H1 (cell line): ENCODE results near the gene FBXO21. TPM values are rescaled to one million over a fixed set of nuclear protein-coding genes. Genes with fewer than 3 reads are reported as not detected.

ENCODE experiments used
- CTCF ChIA-PET: fragments of 300-600 bp; sonication (Branson Sonifier 250); formaldehyde crosslinking; loops from one replicate; lab custom pipeline; 2021; ENCODE audit not compliant: partially characterized antibody; lab: Charles Lee
- POLR2A ChIA-PET: fragments of 300-600 bp; sonication (Branson Sonifier 250); formaldehyde crosslinking; loops from one replicate; lab custom pipeline; 2021; ENCODE audit warnings: inconsistent platforms; ENCODE audit not compliant: partially characterized antibody; lab: Charles Lee
- DNase-seq, 2 experiments: peaks; one replicate each; pipeline versions ENCODE4 v3.0.0 to v3.0.0-alpha.2; 2010 to 2022; ENCODE audit warnings: low spot score in 2 of 2, low read depth in 1 of 2, mixed read lengths in 1 of 2
- FAIRE-seq: peaks from 2 replicates; lab custom pipeline; 2011; peaks lifted over from hg19 to GRCh38; lab: Jason Lieb, UNC
- H2AFZ ChIP-seq: 2 replicates; pipeline ENCODE4 v1.8.1; 2012; ENCODE audit warnings: low read length, inconsistent platforms
- H2AK5ac ChIP-seq: 2 replicates; pipeline ENCODE4 v1.6.1; 2013; ENCODE audit warnings: low read depth, low read length
- H2BK120ac ChIP-seq: replicated peaks from 2 replicates; pipeline ENCODE3; 2013; ENCODE audit warnings: low read depth, low read length, inconsistent platforms
- H2BK12ac ChIP-seq: 2 replicates; pipeline ENCODE4 v1.6.1; 2013; ENCODE audit warnings: low read depth, low read length
- H2BK15ac ChIP-seq: 2 replicates; pipeline ENCODE4 v1.6.1; 2013; ENCODE audit warnings: low read length
- H2BK20ac ChIP-seq: 2 replicates; pipeline ENCODE4 v1.6.1; 2013; ENCODE audit warnings: low read length
- H2BK5ac ChIP-seq: 2 replicates; pipeline ENCODE4 v1.6.1; 2013; ENCODE audit warnings: low read depth, low read length
- H3K14ac ChIP-seq: 2 replicates; pipeline ENCODE4 v1.6.1; 2013; ENCODE audit warnings: inconsistent platforms; ENCODE audit not compliant: insufficient read length
- H3K18ac ChIP-seq: 2 replicates; pipeline ENCODE4 v1.6.1; 2013; ENCODE audit warnings: low read length; ENCODE audit errors: extremely low read depth
- H3K23ac ChIP-seq: 2 replicates; pipeline ENCODE4 v1.6.1; 2013; ENCODE audit warnings: inconsistent platforms; ENCODE audit not compliant: insufficient read length
- H3K23me2 ChIP-seq: 2 replicates; pipeline ENCODE4 v1.6.1; 2013; ENCODE audit warnings: low read depth, low read length
- H3K27ac ChIP-seq: 2 replicates; pipeline ENCODE4 v1.6.1; 2011; ENCODE audit warnings: low read depth, low read length, inconsistent platforms
- H3K27me3 ChIP-seq, 4 experiments: replicated peaks in 1 of 4; 1 replicate in 1 of 4; 2 replicates in 3 of 4; pipeline versions ENCODE4 v1.6.1 to v1.8.1; 2011 to 2013; ENCODE audit warnings: low read length in 3 of 4, mild to moderate bottlenecking in 3 of 4, inconsistent platforms in 2 of 4, mixed read lengths in 2 of 4, moderate library complexity in 1 of 4; ENCODE audit not compliant: control insufficient read depth in 3 of 4, insufficient read depth in 3 of 4; ENCODE audit errors: extremely low read depth in 1 of 4
- H3K36me3 ChIP-seq, 4 experiments: 2 replicates each; pipeline versions ENCODE4 v1.6.1 to v1.8.1; 2011 to 2013; ENCODE audit warnings: mild to moderate bottlenecking in 4 of 4, low read length in 3 of 4, moderate library complexity in 2 of 4, control low read depth in 1 of 4, inconsistent platforms in 1 of 4; ENCODE audit not compliant: insufficient read depth in 4 of 4, control insufficient read depth in 2 of 4
- H3K4ac ChIP-seq: replicated peaks from 2 replicates; pipeline ENCODE3; 2013; ENCODE audit warnings: low read length, low read depth, mixed read lengths, inconsistent platforms; ENCODE audit not compliant: insufficient read length
- H3K4me1 ChIP-seq, 4 experiments: replicated peaks in 1 of 4; 1 replicate in 1 of 4; 2 replicates in 3 of 4; pipeline versions ENCODE4 v1.6.1 to v1.8.1; 2011 to 2013; ENCODE audit warnings: low read length in 3 of 4, inconsistent platforms in 2 of 4, mixed read lengths in 1 of 4; ENCODE audit not compliant: insufficient read depth in 4 of 4, control insufficient read depth in 3 of 4
- H3K4me2 ChIP-seq, 2 experiments: 2 replicates each; pipeline versions ENCODE4 v1.6.1 to v1.8.1; 2011 to 2013; ENCODE audit warnings: low read depth in 2 of 2, low read length in 2 of 2, control low read depth in 1 of 2, inconsistent platforms in 1 of 2, mild to moderate bottlenecking in 1 of 2; ENCODE audit not compliant: insufficient read depth in 1 of 2
- H3K4me3 ChIP-seq, 4 experiments: fragments of 200-600, 300-600 bp in 1 of 4; sonication (generic), shearing (Covaris generic), sonication (Bioruptor Twin) in 1 of 4; 2 replicates each; pipeline versions ENCODE4 v1.5.1 to v1.8.1; 2011 to 2016; ENCODE audit warnings: low read length in 4 of 4, low read depth in 3 of 4, control low read depth in 2 of 4, inconsistent platforms in 2 of 4, mild to moderate bottlenecking in 2 of 4, mixed read lengths in 1 of 4, moderate library complexity in 1 of 4; ENCODE audit not compliant: insufficient read depth in 2 of 4; ENCODE audit errors: extremely low read depth in 1 of 4
- H3K56ac ChIP-seq: replicated peaks from 2 replicates; pipeline ENCODE3; 2013; ENCODE audit warnings: low read depth, mild to moderate bottlenecking, mixed read lengths, low read length, inconsistent platforms; ENCODE audit not compliant: insufficient read length
- H3K79me1 ChIP-seq: 2 replicates; pipeline ENCODE4 v1.6.1; 2013; ENCODE audit warnings: low read depth, low read length, control low read depth
- H3K79me2 ChIP-seq, 2 experiments: 2 replicates each; pipeline versions ENCODE4 v1.6.1 to v1.8.1; 2012 to 2013; ENCODE audit warnings: low read length in 2 of 2, mild to moderate bottlenecking in 2 of 2, inconsistent platforms in 1 of 2; ENCODE audit not compliant: insufficient read depth in 2 of 2, control insufficient read depth in 1 of 2
- H3K9ac ChIP-seq, 4 experiments: replicated peaks in 1 of 4; 1 replicate in 1 of 4; 2 replicates in 3 of 4; pipeline versions ENCODE4 v1.6.1 to v1.8.1; 2011 to 2013; ENCODE audit warnings: low read depth in 3 of 4, low read length in 3 of 4, control low read depth in 2 of 4, mild to moderate bottlenecking in 2 of 4, moderate library complexity in 2 of 4, inconsistent platforms in 1 of 4; ENCODE audit errors: extremely low read depth in 1 of 4
- H3K9me3 ChIP-seq, 2 experiments: 2 replicates each; pipeline versions ENCODE4 v1.6.1 to v1.8.1; 2012 to 2013; ENCODE audit warnings: mild to moderate bottlenecking in 2 of 2, moderate library complexity in 2 of 2, control low read depth in 1 of 2, inconsistent platforms in 1 of 2, low read depth in 1 of 2, low read length in 1 of 2, mixed read lengths in 1 of 2; ENCODE audit not compliant: insufficient read depth in 2 of 2
- H4K20me1 ChIP-seq, 2 experiments: replicated peaks in 1 of 2; 2 replicates each; pipeline versions ENCODE3 to v1.8.1; 2011 to 2013; ENCODE audit warnings: inconsistent platforms in 2 of 2, low read length in 2 of 2, mild to moderate bottlenecking in 1 of 2; ENCODE audit not compliant: insufficient read depth in 2 of 2, control insufficient read depth in 1 of 2
- H4K5ac ChIP-seq: 2 replicates; pipeline ENCODE4 v1.6.1; 2013; ENCODE audit warnings: low read length, low read depth, mixed read lengths, inconsistent platforms; ENCODE audit not compliant: insufficient read length
- H4K8ac ChIP-seq: 2 replicates; pipeline ENCODE4 v1.8.0; 2013; ENCODE audit warnings: mild to moderate bottlenecking, moderate library complexity, low read length, inconsistent platforms; ENCODE audit not compliant: insufficient read depth; ENCODE audit errors: extremely low read depth
- H4K91ac ChIP-seq: replicated peaks from 2 replicates; pipeline ENCODE3; 2013; ENCODE audit warnings: low read length, mixed read lengths, inconsistent platforms; ENCODE audit not compliant: insufficient read length
- CEBPB ChIP-seq: IDR thresholded peaks from 2 replicates; pipeline ENCODE4 v1.6.1; 2012; ENCODE audit warnings: low read depth, low read length
- EP300 ChIP-seq, 2 experiments: IDR thresholded peaks; 1 replicate in 1 of 2; 2 replicates in 1 of 2; pipeline ENCODE4 v1.6.1; 2011 to 2012; ENCODE audit warnings: low read depth in 2 of 2, low read length in 2 of 2, mild to moderate bottlenecking in 2 of 2, borderline replicate concordance in 1 of 2, inconsistent platforms in 1 of 2, moderate library complexity in 1 of 2
- HDAC2 ChIP-seq, 2 experiments: fragments of 300-600 bp in 1 of 2; sonication (generic) in 1 of 2; IDR thresholded peaks; 2 replicates each; pipeline ENCODE4 v1.6.1; 2011 to 2012; ENCODE audit warnings: low read depth in 2 of 2, low read length in 2 of 2, mild to moderate bottlenecking in 2 of 2, moderate library complexity in 2 of 2, borderline replicate concordance in 1 of 2, inconsistent platforms in 1 of 2
- PHF8 ChIP-seq: fragments of 200-600 bp; sonication (generic); conservative IDR thresholded peaks from 2 replicates; pipeline ENCODE4 v1.7.1; 2012; ENCODE audit warnings: low read depth, mild to moderate bottlenecking, inconsistent platforms, low read length, moderate library complexity
- SP2 ChIP-seq: IDR thresholded peaks from 2 replicates; pipeline ENCODE4 v1.6.1; 2012; ENCODE audit warnings: mild to moderate bottlenecking, low read length, inconsistent platforms
- TAF1 ChIP-seq: IDR thresholded peaks from 2 replicates; pipeline ENCODE4 v1.6.1; 2011; ENCODE audit warnings: mild to moderate bottlenecking, low read depth, low read length
- ZNF274 ChIP-seq: IDR thresholded peaks from 2 replicates; pipeline ENCODE4 v1.7.0; 2012; ENCODE audit warnings: low read length, borderline replicate concordance; ENCODE audit errors: extremely low read depth
- WGBS, 2 experiments: shearing (Covaris generic) in 1 of 2; methylation state at CpG; one replicate each; pipeline versions ENCODE4 v1.1.6 to v1.1.7; 2013 to 2015; ENCODE audit warnings: low lambda C conversion rate in 2 of 2, mixed read lengths in 2 of 2, inconsistent platforms in 1 of 2, low coverage in 1 of 2, missing lambda C conversion rate in 1 of 2; ENCODE audit not compliant: insufficient replicate concordance in 2 of 2, insufficient coverage in 1 of 2, insufficient read length in 1 of 2; ENCODE audit errors: extremely low coverage in 1 of 2, missing lambda C conversion rate in 1 of 2; 5-methylcytosine and 5-hydroxymethylcytosine counted together
- polyA plus RNA-seq, 7 experiments: library from polyadenylated mRNA; depleted of rRNA in 3 of 7; stranded (reverse) in 5 of 7; unstranded in 2 of 7; fragments of >200 nt in 5 of 7; fragments of 200-250 nt in 2 of 7; gene quantifications; 1 replicate in 5 of 7; 2 replicates in 1 of 7; 4 replicates in 1 of 7; pipeline versions ENCODE4 v1.2.1 to v1.2.3, GENCODE V29; 2011 to 2013; ENCODE audit warnings: missing spikeins in 2 of 7, mixed read lengths in 2 of 7
- total RNA-seq: library from RNA; stranded (reverse); fragmentation: NEBNext Ultra II Directional; extraction: Animal tissue kit (Norgen Biotek cat#: 25700); gene quantifications from 2 replicates; pipeline ENCODE4 v1.2.1, GENCODE V29; 2021

FBXO21 gene
- total and polyA plus RNA-seq, 2 of the 8 experiments (the other 6 are each of a cell fraction or from before 2014, with no cell fraction given) = 57.0 to 80.6 TPM

- Histone ChIP-seq H2BK120ac (no peak overlapping the region), H2BK12ac (no peak overlapping the region), H2BK20ac (no peak overlapping the region), H3K56ac (no peak overlapping the region), H3K23ac (no peak overlapping the region), H4K8ac (no peak overlapping the region), H3K4me2 (no peak overlapping the region), H2AK5ac (no peak overlapping the region), H3K27ac (no peak overlapping the region), H3K79me2 (no peaks in the 10 kb centered on the region), H4K5ac (no peak overlapping the region), H4K20me1 (no peaks in the 10 kb centered on the region), H3K4me3 (no peak overlapping the region), H3K79me1 (no peaks in the 10 kb centered on the region), H3K4me1 (no peaks in the 10 kb centered on the region), H3K14ac (no peak overlapping the region), H2AFZ (no peak overlapping the region), H3K4ac (no peak overlapping the region), H3K23me2 (no peaks in the 10 kb centered on the region), H3K36me3 (no peaks in the 10 kb centered on the region), H3K27me3 (no peaks in the 10 kb centered on the region), H3K18ac (no peak overlapping the region), H2BK5ac (no peak overlapping the region), H3K9ac (no peak overlapping the region), H3K9me3 (peaks cover 0 to under 1% of the 10 kb centered on the region in 2 experiments; a peak in 1 of 4 replicates), H4K91ac (no peak overlapping the region), H2BK15ac (no peak overlapping the region)
- DNase-seq (no peak), FAIRE-seq (no peak)
- TF ChIP-seq EP300 (IDR thresholded peaks at IDR 0.05; ENCODE audit: borderline replicate concordance in 1 of 2, low read depth in 2 of 2, low read length in 2 of 2) (no peak), HDAC2 (IDR thresholded peaks at IDR 0.05; ENCODE audit: borderline replicate concordance in 1 of 2, low read depth in 2 of 2, low read length in 2 of 2) (no peak), ZNF274 (no peak), PHF8 (no peak), SP2 (no peak), CEBPB (no peak), TAF1 (no peak)
- ChIA-PET POLR2A (interaction anchor here (0.6 kb wide), 1 partner anchor 271 kb away, joined by 4 read pairs; no protein-coding TSS in a partner anchor), CTCF (interaction anchor here (0.9 to 2.3 kb wide), 4 partner anchors 13 to 369 kb away, joined by 3 to 8 read pairs (median 4); no protein-coding TSS in a partner anchor)
- 91% methylated on average over 10 of the region's 10 CpGs; no CpG with 5 or more reads in 1 of the 2 experiments for WGBS, 2 experiments
Measured at GRCh38 chr12:117134059-117134458, 56.2 kb downstream of the FBXO21 start.
